ENCODE measurements around the gene REXO1.

DNA sequence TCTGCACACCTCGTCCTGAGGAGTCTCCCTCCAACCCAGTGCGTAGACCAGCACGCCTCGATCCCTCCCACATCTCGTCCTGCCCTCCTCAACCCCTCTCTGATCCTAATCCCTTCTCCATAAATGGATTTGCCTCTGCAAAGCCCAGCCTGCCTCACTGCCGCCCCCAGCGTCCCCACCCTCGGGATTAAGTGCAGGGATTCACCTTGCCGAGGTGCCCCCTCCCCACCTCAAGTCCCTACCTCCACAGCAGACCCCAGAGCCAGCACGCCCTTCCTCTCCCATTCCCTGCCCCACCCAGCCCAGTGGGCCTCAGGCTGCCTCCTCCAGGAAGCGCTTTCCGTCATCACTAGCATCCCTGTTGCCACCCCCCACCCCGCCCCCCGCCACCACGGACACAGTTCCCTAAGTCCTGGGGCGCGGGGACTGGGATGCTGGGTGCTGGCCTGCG is 11.1 kb upstream of the REXO1 start:
- TF ChIP-seq POLR2A (IDR thresholded peaks at IDR 0.05) (no peak), CTCF (IDR thresholded peaks at IDR 0.05) (no peak)

Data from testis (tissue), 2 donors.